22Rv1 (cell line): ENCODE measurements around the gene DOP1B.

Experiments used
- CTCF ChIP-seq: fragments of 450-650 bp; IDR thresholded peaks from 2 replicates; pipeline ENCODE4 v1.5.1; 2017; ENCODE audit warnings: mild to moderate bottlenecking
- ZFX ChIP-seq: fragments of 450-650 bp; IDR thresholded peaks from 2 replicates; pipeline ENCODE4 v1.6.1; 2017; ENCODE audit warnings: antibody characterized with exemption, borderline replicate concordance

- TF ChIP-seq CTCF (no peak), ZFX (no peak)
These were observed 32.3 kb downstream of the DOP1B start for GRCh38 chr21:36188937-36189336.
